Stimulated activated CD4-positive, alpha-beta T cell treated with anti-CD3 and anti-CD28 coated beads, Interleukin-4, amount 100 ng/mL, for 48 hours (primary cell): ENCODE data around the gene DPF3.

Experiments used
- DNase-seq, 2 donors: peaks; one replicate each; pipeline ENCODE4 v3.0.0-alpha.2; 2020; ENCODE audit warnings: low read depth in 2 of 2

DPF3 gene

DNA sequence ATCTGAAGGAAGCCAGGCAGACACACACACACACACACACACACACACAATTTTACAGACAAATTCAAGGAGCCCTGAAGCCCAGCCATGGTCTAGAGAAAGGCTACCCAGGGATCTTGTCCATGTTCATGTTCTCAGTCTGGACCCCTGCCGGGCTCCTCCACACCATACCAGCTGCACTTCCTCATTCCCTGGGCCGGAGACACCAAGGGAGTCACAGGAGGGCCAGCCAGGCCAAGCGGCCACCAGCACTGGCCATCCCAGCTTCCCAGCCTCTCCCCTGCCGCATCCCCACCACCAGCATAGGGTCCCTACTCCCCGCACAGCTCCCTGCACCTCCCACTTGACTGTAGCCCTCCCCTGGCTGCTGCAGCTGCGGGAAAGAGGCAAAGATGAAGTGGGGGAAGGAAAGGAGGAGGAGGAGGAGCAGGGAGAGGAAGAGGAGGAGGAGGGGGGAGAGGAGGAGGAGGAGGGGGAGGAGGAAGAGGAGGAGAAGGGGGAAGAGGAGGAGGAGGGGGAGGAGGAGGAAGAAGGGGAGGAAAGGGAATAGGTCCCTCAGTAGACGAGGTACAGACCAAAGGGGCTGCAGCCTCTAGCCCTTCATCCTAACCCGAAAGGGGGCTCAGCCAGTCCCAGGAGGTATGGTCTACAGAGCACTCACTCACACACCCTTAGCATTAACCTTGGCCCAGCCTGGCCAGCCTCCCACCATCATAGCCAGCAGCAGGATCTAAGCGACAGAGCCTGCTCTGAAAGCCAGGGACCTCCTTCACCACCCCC, 293.2 kb downstream of the DPF3 start:
- DNase-seq = no peak

DNA sequence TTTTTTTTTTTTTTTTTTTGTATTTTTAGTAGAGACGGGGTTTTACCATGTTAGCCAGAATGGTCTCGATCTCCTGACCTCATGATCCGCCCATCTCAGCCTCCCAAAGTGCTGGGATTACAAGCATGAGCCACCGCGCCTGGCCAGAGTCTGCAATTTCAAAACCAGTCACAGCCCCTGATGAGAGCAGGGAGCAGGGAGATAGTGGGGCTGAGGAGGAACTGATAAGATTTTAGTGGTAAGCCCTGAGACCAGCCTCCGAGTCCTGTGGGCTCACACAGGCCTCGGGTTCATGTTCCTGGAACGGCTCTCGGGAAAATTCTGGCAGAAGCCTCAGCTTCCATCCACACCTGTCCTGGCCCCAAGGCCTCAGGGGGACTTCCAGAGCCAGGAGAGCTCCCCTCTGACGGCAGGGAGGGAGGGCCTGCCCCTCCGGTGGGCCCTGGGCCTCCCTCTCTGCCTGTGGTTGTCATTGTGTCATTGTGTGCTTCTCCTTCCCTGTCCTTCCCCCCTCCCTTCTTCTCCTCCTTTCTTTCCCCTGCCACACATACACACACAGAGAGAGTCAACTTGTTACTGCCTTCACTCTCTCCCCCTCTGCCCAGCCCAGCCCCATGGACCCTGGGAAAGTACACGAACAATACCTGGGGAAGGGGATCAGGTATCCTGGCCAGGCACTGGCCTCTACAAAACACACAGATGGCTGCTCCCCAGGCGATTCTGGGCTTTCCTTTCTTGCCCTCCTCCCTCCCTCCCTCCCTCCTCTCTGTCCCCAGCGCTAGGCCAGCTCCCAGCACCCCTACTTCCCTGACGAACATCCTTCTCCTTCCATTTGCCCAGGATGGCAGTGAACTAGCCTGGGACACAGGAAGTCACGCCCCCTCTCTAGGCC, 294.1 kb downstream of the DPF3 start:
- no peak for DNase-seq

DNA sequence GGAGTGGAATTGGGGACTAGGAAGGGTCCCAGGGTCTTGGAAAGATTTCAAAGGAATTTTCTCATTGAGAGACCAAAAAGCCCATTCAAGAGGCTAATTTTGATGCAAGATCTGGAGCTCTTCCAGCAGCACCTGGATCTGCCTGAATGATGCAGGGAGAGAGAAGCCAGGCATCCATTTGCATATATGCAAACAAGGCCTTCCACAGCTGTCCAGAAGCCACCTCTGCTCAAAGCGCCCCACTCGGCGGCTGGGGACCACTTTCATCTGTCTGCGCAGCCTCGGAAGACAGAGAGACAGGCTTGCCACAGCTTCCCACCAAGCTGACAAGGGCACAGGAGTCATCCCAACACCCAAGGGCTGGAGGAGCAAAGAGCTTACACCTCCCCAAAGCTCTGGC, 295.6 kb downstream of the DPF3 start:
- no peak for DNase-seq

DNA sequence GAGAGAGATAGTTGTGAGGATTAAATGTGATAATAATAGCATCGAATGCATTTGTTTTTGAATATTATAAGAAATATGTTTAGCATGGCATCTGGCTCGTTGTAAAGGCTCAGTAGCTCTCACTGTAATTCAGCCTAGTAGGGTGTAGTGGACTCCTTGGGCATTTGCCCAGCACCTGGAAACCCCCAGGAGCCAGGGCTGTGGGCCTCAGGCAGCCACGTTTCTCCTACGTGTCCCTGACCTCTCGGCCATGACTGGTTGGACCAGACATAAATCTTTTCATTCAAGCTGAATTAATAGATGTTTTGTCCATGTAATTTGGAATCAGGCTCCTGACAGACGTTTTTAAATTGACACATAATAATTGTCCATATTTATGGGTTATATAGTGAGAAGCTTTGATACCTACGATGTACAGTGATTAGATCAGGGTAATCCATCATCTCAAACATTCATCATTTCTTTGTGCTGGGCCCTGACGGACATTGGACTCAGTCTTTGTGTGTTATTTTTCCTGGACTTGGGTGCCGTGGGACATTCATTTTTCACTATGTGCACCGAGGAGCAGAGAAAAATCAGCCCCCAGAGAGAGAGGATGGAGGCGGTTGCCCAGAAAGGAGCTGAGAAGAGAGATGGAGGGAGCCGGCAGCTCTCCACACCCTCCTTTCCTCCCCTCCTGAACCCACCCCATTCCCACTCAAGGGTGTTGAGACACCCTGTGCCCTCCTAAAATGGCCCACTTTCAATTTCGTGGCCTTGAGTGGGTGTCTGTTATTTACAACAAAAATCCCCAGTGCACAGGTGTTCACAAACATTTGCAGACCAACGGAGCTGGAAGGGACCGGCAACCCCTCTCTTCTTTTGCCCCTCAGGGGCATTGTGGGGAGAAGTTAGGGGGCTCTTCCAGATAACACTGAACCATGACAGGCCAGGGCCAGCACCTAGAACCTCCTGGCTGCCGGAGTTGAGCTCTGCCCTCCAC, 296.4 kb downstream of the DPF3 start:
- DNase-seq = no peak

DNA sequence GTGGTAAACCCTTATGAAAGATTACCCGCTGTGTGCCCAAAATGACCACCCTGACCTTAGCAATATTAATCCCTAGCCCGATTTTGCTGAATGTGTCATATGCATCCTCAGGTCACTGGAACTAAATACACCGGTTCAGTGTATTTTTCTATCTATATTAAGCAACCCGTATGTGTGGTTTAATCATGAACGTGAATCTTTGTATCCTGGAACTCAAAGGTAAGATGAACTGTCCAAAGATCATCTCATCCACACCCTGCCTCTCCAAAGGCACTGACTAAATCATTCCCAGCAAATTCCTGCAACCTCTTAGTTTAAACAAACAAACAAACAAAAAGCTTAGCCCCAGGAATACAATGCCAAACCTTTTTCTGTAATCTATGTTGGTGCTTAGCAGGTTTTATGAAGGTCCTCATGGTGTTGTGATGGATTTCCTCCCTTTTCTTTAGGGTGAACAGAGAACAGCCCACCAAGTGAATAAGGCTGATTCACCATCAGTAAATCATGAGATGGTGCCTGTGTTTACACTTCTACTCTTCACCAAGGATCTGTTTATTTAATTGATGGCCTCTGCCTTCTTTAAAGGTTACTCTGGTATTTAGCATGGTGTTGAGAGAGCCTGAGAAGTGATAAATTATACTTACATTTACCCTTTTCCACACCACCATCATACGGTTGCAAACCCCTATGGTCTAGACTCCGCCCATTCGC, 298.6 kb downstream of the DPF3 start:
- no peak for DNase-seq

DNA sequence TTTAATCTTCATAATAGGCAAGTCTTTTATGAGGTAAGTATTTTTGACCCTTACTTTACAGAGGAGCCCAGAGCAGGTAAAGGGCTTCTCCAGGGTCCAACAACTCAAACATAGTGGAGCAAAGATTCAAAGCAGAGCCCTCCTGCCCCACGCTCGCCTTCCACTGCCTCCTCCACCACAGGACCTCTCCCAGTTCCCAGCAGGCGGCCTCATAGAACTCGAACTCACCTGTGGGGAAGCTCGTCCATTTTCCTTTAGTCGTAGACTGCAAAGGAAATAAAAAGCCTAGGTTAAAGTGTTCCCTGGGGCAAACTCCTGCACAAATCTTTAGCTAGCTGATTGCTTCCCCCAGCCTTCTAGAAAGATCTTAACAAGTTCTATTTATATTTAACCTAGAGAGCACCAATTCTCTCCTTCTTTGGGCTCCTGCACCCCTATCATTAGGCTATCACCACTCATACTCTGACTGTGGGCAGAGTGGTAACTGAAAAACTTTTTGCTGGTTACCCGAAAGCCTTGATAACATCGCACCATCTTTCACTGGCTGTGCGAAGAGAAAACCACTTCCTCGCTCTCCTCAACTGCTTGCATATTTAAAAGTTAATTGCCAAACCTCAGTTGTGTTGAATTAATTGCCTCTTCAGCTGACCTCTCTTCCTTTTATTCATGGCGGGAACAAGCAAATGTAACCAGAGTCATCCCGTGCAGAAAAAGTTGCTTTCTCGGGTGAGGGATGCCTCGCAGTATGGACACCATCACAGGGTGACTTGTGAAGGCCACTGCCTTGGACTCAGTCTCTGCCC, 299.6 kb downstream of the DPF3 start:
- DNase-seq = peak in 1 of 2 donors; percentile 19

DNA sequence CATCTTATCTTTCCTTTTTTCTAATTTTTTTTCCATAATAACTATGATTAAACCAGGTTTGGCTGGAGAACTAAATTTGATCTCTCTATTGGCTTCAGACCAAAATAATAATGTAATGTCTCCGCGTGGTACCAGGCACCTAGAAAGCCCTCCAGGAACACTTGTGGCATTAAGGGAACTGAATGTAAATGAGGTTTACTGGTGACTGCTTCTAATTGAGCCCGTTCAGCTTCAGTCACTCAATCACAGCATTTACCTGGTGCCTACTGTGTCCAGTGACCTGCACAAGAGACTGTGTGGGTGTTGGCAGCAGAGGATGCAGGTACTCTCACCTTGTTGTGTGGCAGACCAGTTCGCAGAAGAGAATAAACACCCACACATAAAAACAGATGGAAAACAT, 302.5 kb downstream of the DPF3 start:
- DNase-seq = no peak

DNA sequence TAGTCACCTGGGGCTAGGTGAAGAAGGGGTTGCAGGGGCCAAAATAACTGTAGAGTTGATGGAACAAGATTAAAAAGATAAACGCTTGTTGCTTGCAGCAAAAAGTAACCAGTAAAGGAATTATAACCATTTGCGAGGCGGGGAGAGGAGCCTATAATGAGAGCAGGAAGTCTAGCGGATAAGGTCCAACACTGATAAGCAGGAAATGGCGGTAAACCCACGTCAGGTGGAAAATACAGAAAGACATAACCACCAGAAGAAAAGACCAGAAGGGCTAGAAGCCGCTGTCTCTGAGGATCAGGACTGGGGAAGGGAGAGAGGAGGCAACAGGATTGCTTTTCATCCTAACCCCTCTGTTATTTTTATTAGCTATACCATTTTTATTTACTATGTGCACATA, 303.3 kb downstream of the DPF3 start:
- DNase-seq = no peak

DNA sequence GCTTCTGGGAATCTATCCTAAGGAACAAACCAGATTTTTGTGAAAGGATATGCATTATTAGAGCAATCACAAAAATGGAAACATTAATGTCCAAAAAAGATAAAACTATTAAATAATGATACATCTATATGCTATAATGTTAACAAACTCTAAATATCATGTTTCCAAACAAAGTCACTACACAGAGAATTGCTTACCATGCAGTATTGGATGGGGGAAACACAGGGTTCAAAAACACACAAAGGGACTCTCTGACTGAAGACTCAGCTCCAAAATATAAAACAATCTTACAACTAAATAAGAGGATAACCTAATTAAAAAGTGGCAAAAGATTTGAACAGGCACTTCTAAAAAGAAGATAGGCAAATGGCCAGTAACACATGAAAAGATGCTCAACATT, 304.2 kb downstream of the DPF3 start:
- no peak for DNase-seq

DNA sequence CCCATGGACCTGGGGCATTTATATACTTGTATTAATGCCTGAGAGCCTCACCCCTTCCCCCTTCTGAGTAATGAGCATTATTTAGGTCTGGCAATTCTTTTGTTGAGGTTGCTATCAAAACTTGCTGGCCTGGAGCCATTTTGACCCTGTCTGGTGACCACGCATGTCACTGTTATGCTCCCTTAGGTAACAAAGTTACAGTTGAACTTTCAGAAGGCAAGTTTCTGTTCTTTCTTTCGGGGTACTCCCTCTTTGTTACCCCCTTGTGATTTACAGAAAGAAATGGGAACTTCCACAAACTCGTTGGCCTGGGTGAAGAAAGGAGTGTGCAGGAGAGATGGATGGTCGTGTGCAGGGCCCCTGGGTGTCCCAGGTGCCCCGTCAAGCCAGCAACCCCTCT, 305.4 kb downstream of the DPF3 start:
- DNase-seq = no peak

DNA sequence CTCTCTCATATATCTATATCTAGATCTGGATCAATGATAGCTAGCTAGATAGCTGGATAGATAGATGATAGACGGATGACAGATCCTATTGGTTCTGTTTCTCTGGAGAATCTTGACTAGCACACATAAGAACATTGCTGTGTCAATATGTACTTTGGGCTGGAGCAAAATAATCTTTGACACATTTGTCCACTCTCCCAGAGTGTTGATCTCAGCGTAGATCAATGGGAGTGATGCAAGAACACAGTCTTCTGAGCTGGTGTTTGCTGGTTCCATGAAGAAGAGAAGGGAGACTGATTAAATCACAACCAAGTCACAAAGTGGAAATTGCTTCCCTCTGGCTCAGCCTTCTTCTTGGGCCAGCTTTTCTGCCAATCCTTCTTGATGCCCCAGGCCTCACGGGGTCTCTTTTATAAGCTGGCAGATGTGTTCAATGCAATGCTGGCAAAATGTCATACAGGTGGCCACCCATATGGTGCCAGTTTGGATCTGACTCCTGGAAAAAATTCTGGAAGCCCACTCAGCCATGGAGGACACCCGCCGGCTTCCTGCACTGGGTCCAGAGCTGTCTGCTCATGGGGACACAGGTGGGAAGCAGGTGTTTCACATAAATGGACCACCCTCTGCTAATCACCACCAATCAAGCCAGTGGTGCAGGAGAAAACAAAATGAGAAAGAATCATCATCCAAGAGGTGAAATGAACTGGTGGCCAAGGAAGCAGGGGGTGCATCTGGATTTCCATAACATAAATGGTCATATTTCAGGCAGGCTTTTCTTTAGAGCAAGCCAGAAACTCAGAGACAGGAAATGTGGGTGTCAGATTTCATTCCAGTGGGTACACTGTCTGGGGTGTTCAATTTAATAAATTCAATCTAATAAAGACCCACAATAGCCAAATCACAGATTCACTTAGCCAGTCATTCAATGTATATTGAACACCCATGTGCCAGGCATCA, 310.3 kb downstream of the DPF3 start:
- no peak for DNase-seq

DNA sequence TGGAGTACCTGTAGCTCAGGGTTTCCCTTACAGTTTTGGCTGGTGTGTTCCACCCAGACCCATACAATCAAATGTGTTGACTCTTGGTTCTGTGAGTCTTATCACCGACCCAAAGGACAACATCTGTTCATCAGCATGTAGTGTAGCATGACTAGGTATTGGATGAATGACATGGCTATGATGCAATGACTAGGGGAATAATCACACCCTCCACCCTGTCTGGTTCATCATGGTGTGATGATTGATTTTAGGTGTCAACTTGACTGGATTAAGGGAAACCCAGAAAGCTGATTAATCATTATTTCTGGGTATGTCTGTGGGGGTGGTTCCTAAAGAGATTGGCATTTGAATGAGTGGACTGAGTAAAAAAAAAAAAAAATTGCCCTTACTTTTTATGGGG, 311.3 kb downstream of the DPF3 start:
- DNase-seq = no peak

DNA sequence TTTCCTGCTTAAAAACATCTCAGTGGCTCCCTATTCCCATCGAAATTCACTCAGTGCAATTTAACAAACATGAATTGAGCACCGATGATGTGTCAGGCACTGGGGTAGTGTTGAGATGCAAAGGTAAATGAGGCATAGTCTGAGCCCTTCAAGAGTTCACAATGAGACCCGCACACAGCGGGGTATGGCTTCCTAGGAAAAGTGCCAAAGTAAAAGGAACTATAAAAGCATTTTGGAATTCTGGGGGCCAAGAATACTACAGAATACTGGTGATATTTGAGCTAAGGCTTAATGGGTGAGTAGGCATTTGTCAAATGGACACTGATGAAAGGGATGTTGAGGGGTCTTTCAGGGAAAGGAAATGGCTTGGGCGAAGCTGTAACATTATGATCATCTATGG, 315.4 kb downstream of the DPF3 start:
- DNase-seq = no peak

DNA sequence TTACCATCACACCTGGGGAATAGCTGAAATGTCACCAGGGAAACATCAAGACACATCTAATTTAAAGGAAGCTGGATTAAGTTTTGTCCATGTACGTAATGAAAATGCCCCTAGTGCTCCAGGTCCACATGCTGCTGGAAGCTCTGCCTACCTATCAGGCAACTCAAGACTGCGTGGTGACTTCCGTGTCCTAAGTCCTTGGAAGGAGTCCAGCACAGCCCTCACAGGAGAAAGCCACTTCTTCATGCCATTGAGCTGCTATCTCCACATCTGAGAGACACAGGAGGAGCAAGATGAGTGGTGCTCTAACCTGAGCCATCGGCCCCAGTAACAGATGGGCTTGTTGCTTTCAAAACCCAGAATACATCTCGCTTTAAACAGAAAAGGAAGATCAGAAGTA, 316.4 kb downstream of the DPF3 start:
- DNase-seq = no peak

DNA sequence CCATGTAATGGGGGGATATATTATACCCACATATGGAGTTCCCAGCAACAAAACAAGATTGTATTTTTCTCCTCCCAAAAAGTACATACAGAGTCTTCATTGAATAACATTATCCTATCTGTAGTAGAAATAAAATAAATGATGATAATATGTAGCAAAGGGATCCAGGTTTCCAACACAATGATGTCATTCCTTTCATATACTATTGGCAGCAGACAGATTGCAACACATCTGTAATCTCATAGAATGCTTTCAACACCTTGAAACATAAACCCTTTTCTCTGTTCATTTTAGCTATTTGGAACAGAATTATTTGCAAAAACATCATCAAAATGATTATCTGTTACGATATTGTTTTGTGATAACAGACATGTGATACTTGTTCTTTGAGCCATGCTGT, 317.6 kb downstream of the DPF3 start:
- DNase-seq = no peak

DNA sequence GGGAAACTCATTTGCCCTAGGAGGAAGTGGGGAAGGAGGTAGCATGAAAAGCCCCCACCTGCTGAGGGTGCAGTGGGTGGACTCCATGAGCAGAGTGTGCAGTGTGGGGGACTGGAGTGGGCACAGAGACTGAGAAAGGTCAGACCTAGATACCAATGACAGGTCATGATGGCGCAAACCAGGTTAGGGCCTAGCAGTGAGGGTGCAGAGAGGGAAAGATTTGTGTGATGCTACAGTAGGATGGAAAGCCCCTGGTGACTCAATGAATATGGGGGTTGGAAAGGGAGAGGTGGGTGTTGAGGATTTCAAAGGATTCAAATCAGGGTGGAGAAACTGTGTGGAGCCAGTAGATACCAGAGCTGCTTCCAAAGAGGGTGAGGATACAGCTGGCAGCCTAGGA, 319.2 kb downstream of the DPF3 start:
- no peak for DNase-seq

DNA sequence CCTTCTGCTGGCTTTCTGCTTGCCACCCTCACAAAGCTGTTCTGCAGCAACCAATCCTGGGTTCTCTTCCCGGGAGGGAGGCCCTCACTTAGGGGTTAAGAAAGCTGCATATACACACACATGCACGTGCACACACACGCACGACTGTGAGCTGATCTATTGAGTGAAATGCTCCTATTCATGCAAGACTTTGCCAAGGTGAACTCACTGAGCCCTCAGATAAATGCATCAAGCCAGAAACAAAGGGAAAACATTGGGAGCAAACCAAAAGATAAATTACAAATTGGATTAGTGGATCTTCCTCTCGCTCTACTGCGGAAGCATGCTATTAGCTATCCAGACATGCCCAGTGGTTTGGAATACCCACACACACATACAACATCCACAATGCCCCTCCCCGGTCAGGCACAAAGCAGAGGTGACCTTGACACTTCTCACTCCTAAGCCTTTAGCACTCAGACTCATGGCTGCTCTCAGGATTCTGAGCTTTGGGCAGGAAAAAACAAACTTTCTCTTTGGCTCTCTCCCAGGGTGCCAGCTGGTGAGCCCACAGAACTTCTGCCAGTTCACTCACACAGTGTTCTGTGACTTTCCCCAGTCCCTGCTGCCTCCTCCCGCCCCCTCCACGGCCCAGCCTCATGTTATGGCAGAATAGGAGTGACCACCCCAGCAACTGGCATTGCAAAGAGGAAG, 320.0 kb downstream of the DPF3 start:
- no peak for DNase-seq
